ENCODE data around the gene LRRC7. TPM values are rescaled to one million over a fixed set of nuclear protein-coding genes. Genes with fewer than 3 reads are reported as not detected.

The LRRC7 gene
- total RNA-seq, 1 donor from 2014 or later: 0.94 TPM

DNA sequence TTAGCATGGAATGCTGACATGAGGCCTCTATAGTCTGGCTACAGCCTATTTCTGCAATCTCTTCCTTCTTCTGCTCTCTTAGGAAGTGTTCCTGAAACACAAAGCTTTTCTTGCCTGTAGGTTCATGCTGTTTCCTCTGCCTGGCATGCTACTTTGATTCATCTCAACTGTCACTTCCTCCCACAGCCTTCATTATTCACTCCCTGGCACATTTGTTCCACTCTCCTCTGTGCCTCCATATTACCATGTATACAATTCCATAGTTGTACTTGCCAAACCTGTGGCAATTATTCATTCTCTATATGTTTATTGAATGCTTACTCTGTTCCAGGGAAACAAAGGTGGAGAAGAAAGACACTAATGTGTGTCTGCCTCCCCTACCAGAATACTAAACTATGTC lies 210.2 kb downstream of the LRRC7 start:
- Mint-ChIP-seq H3K9me3 (ENCODE audit: unreplicated experiment) (no peaks in the 10 kb centered on the region), H3K27me3 (ENCODE audit: unreplicated experiment) (peaks cover 15% of the 10 kb centered on the region), H3K4me1 (ENCODE audit: unreplicated experiment) (no peaks in the 10 kb centered on the region), H3K27ac (ENCODE audit: unreplicated experiment) (no peak overlapping the region), H3K36me3 (ENCODE audit: unreplicated experiment) (no peaks in the 10 kb centered on the region), H3K4me3 (ENCODE audit: unreplicated experiment) (no peak overlapping the region)
- DNase-seq (ENCODE audit: extremely low spot score, unreplicated experiment): no peak
- TF ChIP-seq, protein P1, sequence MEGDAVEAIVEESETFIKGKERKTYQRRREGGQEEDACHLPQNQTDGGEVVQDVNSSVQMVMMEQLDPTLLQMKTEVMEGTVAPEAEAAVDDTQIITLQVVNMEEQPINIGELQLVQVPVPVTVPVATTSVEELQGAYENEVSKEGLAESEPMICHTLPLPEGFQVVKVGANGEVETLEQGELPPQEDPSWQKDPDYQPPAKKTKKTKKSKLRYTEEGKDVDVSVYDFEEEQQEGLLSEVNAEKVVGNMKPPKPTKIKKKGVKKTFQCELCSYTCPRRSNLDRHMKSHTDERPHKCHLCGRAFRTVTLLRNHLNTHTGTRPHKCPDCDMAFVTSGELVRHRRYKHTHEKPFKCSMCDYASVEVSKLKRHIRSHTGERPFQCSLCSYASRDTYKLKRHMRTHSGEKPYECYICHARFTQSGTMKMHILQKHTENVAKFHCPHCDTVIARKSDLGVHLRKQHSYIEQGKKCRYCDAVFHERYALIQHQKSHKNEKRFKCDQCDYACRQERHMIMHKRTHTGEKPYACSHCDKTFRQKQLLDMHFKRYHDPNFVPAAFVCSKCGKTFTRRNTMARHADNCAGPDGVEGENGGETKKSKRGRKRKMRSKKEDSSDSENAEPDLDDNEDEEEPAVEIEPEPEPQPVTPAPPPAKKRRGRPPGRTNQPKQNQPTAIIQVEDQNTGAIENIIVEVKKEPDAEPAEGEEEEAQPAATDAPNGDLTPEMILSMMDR (IDR thresholded peaks at IDR 0.05): no peak

DNA sequence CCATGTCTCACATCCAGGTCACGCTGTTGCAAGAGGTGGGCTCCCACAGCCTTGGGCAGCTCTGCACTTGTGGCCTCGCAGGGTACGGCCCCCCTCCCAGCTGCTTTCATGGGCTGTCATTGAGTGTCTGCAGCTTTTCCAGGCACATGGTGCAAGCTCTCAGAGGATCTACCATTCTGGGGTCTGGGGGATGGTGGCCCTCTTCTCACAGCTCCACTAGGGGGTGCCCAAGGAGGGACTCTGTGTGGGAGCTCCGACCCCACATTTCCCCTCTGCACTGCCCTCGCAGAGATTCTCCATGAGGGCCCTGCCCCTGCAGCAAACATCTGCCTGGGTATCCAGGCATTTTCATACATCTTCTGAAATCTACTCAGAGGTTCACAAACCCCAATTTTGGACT lies 219.4 kb downstream of the LRRC7 start:
- Mint-ChIP-seq H3K4me1 (ENCODE audit: unreplicated experiment) (no peaks in the 10 kb centered on the region), H3K9me3 (ENCODE audit: unreplicated experiment) (no peaks in the 10 kb centered on the region), H3K4me3 (ENCODE audit: unreplicated experiment) (no peak overlapping the region), H3K27ac (ENCODE audit: unreplicated experiment) (no peak overlapping the region), H3K27me3 (ENCODE audit: unreplicated experiment) (peaks cover 16% of the 10 kb centered on the region), H3K36me3 (ENCODE audit: unreplicated experiment) (no peaks in the 10 kb centered on the region)
- DNase-seq (ENCODE audit: extremely low spot score, unreplicated experiment): no peak
- TF ChIP-seq, protein P1 (IDR thresholded peaks at IDR 0.05): no peak

DNA sequence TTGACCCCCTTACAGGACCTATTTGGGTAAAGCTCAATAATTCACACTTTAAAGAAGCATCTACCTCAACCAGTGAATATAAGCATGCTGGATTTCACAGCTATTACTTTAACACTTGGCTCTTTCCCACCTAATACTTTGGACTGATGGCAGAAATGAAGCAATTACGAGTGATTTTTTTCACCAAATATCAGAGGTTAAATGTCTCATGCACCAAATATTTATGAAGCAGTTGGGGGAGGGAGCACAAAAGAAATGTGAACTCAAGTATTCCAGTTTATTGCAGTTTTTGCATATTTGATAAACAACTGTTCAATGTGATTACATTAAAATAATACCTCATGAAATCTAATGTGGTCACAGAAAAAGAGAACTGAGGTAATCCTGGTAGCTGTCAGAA lies 223.6 kb downstream of the LRRC7 start:
- Mint-ChIP-seq H3K27ac (ENCODE audit: unreplicated experiment) (no peak overlapping the region), H3K36me3 (ENCODE audit: unreplicated experiment) (no peaks in the 10 kb centered on the region), H3K4me1 (ENCODE audit: unreplicated experiment) (no peaks in the 10 kb centered on the region), H3K4me3 (ENCODE audit: unreplicated experiment) (no peak overlapping the region), H3K27me3 (ENCODE audit: unreplicated experiment) (peaks cover 18% of the 10 kb centered on the region), H3K9me3 (ENCODE audit: unreplicated experiment) (no peaks in the 10 kb centered on the region)
- no peak for DNase-seq (ENCODE audit: extremely low spot score, unreplicated experiment)
- TF ChIP-seq, protein P1 (IDR thresholded peaks at IDR 0.05): no peak

DNA sequence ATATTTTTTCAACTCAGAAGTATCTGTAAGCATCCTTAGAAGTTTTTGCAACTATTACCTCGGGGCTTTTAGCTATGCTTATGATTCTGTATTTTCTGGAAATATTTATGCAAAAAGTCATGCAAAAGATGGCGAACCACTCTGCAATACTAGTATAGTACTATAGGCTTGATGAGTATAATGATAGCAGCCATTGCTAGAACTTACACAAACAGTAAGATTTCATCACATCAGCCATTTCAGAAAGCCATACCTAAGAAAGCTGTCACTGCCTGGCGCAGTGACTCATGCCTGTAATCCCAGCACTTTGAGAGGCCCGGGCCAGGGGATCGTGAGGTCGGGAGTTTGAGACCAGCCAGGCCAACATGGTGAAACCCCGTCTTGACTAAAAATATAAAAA lies 227.1 kb downstream of the LRRC7 start:
- DNase-seq (ENCODE audit: extremely low spot score, unreplicated experiment): no peak
- H3K36me3 Mint-ChIP-seq (ENCODE audit: unreplicated experiment): no peaks in the 10 kb centered on the region

GRCh38 chr1:69814926-69815325 lies 247.2 kb downstream of the LRRC7 start:
- DNase-seq (ENCODE audit: extremely low spot score, unreplicated experiment): no peak
- Mint-ChIP-seq H3K4me3 (ENCODE audit: unreplicated experiment) (no peak overlapping the region), H3K36me3 (ENCODE audit: unreplicated experiment) (no peaks in the 10 kb centered on the region), H3K27me3 (ENCODE audit: unreplicated experiment) (peaks cover 11% of the 10 kb centered on the region), H3K9me3 (ENCODE audit: unreplicated experiment) (no peaks in the 10 kb centered on the region), H3K4me1 (ENCODE audit: unreplicated experiment) (no peaks in the 10 kb centered on the region), H3K27ac (ENCODE audit: unreplicated experiment) (no peak overlapping the region)
- TF ChIP-seq, protein P1 (IDR thresholded peaks at IDR 0.05): no peak

More for the DNA sequence above, 227.1 kb downstream of the LRRC7 start:
- H3K4me3 Mint-ChIP-seq (ENCODE audit: unreplicated experiment): no peak overlapping the region
- H3K4me1 Mint-ChIP-seq (ENCODE audit: unreplicated experiment): no peaks in the 10 kb centered on the region
- H3K27me3 Mint-ChIP-seq (ENCODE audit: unreplicated experiment): peaks cover 13% of the 10 kb centered on the region
- H3K27ac Mint-ChIP-seq (ENCODE audit: unreplicated experiment): no peak overlapping the region
- TF ChIP-seq, protein P1 (IDR thresholded peaks at IDR 0.05): no peak
- H3K9me3 Mint-ChIP-seq (ENCODE audit: unreplicated experiment): peaks cover 3% of the 10 kb centered on the region
